Loucy (cell line): ENCODE measurements around the gene TGOLN2.

Experiments used
- EZH2phosphoT487 ChIP-seq: fragments of 200-600 bp; IDR thresholded peaks from 2 replicates; pipeline ENCODE4 v1.6.1; 2018; ENCODE audit warnings: antibody characterized with exemption, mild to moderate bottlenecking, moderate library complexity, borderline replicate concordance
- TF ChIP-seq, protein P1 (sequence below): fragments of 200-600 bp; sonication (generic); conservative IDR thresholded peaks from 2 replicates; pipeline ENCODE4 v1.5.1; 2014; ENCODE audit warnings: mild to moderate bottlenecking, antibody characterized with exemption, low read length

DNA sequence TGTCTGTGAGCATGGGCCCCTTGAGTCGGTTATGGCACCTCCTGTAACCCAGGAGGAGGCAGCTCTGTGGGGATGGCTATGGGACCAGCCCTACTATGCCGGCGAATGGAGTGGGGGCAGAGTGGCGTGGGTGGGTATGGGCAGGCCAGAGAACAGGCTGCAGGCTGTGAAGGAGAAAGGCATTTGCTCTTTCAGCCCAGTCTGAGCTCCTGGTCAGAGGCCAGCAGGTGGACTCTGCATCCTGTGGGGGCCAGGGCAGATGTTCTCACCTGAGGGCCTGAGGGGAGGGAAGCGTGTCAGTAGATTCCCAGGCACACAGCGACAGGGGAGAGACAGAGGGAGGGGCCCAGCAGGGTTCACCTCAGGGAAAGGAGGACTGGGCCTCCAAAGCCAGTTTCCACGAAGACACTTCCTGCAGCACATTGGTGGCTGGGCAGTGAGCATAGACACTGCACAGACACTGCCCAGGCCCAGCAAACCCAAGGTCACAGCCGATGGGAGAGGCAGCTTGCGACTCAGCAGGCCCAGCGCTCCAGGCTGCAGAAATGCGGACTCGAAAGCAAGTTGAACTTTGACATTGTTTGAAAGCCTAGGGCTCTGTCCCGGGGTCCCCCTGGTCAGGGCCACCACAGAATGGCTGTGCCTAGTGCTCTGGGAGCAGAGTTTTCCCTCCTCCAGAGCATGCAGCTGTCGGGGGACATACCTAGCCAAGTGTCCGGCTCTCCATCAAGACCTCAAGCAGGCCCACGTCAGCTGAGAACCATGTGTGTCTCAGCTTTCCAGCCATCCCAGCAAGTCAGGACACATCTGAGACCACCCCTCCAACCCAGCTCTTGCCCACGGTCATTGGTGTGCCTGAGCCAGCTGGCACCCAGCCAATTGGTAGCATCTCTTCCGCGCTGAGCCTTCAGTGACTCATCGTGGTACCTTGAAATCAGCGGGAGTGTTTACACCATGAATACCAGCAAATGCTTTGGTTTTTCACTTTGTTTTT is 53.8 kb downstream of the TGOLN2 start:
- TF ChIP-seq EZH2phosphoT487, result no peak
- TF ChIP-seq, protein P1, sequence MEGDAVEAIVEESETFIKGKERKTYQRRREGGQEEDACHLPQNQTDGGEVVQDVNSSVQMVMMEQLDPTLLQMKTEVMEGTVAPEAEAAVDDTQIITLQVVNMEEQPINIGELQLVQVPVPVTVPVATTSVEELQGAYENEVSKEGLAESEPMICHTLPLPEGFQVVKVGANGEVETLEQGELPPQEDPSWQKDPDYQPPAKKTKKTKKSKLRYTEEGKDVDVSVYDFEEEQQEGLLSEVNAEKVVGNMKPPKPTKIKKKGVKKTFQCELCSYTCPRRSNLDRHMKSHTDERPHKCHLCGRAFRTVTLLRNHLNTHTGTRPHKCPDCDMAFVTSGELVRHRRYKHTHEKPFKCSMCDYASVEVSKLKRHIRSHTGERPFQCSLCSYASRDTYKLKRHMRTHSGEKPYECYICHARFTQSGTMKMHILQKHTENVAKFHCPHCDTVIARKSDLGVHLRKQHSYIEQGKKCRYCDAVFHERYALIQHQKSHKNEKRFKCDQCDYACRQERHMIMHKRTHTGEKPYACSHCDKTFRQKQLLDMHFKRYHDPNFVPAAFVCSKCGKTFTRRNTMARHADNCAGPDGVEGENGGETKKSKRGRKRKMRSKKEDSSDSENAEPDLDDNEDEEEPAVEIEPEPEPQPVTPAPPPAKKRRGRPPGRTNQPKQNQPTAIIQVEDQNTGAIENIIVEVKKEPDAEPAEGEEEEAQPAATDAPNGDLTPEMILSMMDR, result no peak
